Skin of body (tissue), 2 donors: ENCODE results near the gene NR3C2. TPM values are rescaled to one million over a fixed set of nuclear protein-coding genes. Genes with fewer than 3 reads are reported as not detected.
"Not testable (repeated sequence)": the region's sequence is repeated elsewhere in the genome, so short reads cannot be mapped to it uniquely, and the experiment has no call there.

Experiments
- DNase-seq: peaks from one replicate; lab custom pipeline; 2025; lab: John Stamatoyannopoulos, UW
- total RNA-seq: library from RNA; depleted of rRNA; stranded (reverse); fragments of >200 nt; gene quantifications from one replicate; pipeline ENCODE4 v1.2.3, GENCODE V29; 2014

NR3C2 gene
- total RNA-seq, 1 donor from 2014 or later: 5.2 TPM

DNA sequence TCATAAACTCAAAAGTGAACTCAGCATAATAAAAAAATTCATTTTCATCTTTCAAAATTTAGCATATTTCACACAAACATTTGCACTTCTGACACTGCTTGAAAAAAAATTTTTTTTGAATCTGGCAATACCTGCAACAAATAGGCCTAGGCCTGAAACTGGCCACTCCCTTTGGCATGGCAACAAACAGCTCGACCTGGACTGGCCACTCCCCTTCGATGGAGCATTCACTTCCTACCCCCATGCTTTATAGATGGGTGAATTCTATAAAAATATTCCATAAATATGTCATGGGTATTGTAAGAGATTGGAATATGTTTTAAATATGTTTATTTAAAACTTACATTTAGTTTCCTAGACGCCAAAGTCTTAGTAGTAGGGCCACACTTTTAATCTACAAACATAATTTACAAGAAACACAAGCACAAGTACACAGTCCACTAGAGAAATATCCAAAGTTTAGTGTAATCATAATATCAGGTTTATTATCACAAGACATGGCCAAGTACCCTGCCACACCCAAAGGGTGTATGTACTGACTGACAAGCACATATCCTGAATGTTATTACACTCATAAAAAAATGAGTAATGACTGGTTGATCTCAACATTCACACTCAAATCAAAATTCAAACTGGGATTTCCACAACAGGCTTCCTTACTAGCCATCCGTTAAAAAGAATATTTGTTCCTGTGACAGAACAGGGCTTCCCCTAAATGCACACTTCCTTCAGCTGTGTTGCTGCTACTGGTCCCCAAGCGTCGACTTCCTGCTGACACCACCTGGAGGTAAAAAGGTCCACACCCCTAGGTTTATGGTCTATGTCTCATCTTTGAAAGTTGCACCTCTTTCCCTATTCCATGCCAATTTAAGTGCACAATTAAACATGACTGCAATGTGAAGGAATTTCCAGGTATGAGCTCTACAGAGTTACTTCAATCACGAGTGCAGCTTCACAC lies 271.5 kb downstream of the NR3C2 start:
- DNase-seq: no peak

DNA sequence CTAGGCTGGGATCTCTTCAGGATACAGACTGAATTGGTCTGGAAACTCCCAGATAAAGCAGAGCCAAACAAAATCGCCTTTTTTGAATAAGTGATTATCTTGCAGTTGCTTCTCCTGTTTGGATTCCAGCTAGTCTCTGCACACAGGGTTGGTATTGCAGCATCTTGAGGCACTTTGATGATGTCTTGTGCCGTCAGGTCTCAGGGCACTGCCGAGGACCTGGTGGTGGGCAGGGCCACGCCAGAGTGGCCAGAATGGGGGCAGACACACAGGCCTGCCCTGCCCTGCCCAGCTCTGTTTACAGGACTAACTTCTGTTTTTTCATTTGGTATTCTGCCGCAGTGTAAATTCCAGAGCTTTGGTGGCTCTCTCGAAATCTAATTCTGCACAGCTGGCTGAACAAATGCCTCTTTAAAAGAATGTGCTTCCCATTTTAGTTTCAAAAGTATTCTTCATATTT lies 276.1 kb downstream of the NR3C2 start:
- DNase-seq: no peak

DNA sequence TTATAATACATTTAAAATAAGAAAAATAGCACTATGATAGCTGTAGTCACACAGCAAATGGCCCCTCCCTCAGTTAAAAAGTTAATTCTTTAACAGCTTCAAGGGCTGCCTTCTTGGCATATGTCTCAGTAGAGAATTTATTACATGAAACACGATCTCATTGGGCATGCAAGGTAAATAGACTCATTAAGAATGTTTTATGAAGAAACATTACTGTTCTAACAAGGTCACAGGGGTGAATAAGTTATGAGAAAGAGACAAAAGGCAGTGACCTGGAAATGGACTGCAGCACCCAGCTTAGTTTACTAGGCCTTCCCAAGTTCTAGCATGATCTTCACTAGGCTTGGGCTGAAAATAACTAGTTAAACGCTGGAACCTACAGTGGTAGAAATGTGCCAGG lies 277.7 kb downstream of the NR3C2 start:
- DNase-seq: no peak

DNA sequence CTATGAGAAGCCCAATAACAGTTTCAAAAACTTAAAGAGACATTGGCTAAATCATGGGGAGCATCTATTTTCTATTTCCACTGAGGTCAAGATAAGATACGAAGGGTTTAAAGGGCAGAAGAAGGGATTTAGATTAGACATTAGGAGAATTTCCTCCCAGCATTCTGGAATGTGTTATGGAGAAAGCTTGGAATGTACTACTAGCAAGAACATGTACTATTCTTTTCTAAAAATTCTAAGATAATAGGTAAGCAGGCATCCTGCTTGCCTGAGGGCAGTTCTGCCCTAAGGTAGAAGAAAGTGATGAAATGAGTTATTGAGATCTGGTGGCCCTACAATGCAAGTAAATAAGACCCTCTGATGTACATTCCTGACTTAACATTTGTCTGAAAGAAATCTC lies 279.2 kb downstream of the NR3C2 start:
- DNase-seq: no peak

DNA sequence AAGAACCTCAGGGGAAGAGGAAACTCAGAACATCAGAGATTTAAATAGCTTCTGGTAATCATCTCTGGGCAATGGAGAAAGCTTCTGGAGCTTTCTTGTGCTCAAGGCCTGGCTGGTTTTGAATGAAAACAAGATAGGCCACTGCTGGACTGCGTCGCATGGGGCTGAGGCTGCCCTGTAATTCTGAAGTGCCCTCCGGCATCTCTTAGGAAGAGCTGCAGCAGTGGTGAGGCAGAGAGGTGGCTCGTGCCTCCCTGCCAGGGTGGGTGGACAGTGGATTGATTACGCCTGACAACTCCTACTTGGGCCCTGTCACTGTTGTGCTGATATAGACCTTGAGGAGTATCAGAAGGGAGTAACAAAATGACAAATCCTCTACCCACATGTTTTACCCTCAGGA lies 279.7 kb downstream of the NR3C2 start:
- DNase-seq: no peak

DNA sequence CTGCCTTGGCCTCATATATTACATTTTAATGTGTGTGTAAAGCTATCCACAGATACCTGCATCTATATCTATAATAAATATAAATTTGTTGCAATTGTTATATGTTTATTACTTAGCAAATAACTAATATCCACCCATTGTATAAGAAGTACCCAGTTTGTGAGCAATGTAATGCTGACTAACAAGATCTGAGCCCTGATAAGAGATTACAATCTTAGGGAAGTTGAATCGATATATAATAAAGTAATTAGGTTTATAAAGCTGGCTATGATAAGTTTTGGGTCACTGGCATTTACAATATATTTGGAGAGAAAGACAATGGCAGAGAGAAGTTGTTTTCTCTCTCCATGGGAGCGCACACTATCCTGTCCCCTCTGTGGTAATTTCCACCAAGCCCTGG lies 280.6 kb downstream of the NR3C2 start:
- no peak for DNase-seq

DNA sequence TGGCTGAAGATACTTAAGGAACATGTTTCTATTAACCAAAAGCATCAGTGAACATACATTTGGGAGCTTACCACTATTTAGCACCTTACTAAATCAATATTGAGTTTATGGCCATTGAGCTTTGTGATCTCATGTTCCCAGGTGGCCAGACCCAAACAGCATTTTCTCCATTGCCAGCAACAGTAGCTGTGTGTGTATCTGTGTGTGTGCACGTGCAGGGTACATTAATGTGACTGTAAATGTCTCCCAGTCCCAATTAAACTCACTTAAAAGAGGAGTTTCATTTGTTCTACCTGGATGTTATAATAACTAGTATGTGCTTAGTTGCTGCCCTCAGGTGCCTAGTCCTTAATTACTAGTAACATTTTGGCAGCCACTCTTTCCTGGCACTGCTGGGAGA lies 282.4 kb downstream of the NR3C2 start:
- no peak for DNase-seq

DNA sequence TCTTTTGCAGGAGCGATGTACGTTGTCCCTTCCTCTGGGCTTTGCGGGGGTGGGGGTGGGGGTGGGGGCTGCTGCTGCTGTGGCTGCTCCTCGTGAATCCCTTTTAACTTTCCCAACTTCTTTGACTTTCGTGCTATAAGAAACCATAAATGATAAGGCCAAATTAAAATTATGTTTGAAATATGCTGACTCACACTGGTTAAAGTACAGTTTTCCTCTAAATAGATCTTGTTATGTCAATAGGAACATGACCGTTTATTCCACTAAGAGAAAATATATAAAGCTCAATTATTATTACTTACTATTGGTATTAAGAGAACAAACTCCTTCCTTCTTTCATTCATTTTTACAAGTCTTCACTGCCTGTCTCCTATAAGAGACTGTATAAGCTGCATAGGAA lies 287.4 kb downstream of the NR3C2 start:
- DNase-seq: no peak

DNA sequence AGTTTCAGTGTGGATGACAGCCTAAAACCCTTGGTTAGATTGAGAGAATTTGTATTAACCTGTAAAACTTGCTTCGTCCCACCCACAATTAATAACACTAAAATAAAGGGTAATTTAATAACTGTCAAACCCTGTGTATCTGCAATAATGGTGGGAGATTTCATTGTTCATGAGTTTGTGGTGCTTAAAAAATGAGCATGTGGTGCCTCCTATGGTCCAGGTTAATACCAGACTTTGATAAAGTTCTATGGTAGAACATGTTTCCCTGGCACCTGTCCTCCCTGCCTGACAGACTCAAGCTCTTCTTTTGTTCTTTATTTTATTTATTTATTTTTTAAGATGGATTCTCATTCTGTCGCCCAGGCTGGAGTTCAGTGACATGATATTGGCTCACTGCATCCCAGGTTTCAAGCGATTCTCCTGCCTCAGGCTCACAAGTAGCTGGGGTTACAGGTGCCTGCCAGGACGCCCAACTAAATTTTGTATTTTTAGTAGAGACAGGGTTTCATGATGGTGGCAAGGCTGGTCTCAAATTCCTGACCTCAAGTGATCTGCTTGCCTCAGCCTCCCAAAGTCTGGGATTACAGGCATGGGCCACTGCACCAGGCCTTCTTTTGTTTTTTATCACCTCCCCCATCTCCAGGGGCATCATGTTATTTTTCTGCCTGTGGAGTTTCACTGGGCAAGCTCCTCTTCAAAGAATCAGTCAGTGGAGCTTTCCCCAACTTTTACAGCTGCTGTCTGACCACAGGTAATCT lies 289.2 kb downstream of the NR3C2 start:
- no peak for DNase-seq

DNA sequence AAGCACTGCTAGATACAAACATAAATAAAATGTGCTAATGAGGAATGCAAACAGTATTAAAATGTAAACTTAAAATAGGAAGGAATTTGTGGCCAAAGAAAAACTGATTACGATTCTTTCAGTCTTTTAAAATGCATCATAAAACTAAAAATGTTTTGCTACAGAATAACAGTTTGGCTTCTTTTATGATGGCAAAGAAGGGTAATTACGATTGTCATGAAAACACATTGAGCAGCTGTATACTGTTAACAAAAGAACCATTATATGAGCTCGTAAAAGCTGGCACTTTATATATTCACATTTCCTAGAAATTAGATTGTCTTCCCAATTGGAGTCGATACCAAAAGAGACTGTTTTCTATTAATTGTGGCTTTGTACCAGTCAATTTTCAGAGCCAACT lies 290.4 kb downstream of the NR3C2 start:
- DNase-seq: no peak

DNA sequence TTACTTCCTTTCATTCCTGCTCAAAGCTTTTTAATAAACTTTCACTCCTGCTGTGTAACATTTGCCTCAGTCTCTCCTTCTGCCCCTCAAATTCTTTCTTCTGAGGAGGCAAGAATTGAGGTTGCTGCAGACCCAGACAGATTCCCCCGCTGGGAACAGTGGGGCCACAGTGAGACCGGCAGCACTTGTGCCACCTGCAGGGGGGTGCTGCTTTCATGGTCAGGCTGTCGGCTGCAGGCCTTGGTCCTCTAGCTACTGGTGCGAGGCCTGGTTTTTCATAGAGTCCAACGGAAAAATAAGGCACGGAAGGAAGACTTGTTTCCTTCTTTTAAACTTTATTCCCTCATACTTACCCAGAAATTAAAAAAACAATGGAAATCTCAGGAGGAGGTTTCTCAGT lies 296.7 kb downstream of the NR3C2 start:
- DNase-seq: no peak

DNA sequence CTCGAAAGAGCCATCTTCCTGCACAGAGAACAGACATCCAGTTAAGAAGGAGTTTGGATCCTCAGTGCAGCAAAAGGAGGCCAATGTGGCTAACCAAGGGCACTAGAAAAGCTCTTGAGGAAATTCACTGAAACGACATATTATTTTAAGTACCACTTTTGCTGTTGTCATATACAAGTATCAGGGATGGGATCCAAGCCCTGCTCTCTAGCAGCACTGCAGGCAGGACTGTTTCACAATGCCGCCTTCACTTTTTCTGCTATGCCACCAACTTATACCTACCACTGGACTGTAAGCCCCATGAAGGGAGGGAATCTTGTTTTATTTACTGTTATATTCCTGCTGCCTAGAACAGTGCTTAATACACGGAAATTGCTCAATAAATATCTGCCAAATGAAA lies 299.0 kb downstream of the NR3C2 start:
- DNase-seq: no peak

DNA sequence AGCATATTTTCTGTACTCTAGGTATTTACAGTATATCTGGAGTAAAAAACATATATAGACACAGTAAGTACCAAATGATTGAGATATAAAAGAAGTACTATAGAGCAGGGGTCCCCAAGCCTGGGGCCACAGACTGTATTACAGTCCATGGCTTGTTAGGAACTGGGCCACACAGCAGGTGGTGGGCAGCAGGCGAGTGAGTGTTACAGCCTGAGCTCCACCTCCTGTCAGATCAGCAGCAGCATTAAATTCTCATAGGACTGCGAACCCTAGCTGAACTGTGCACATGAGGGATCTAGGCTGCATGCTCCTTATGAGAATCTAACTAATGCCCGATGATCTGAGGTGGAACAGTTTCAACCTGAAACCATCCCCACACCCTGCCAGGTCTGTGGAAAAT lies 300.7 kb downstream of the NR3C2 start:
- no peak for DNase-seq

DNA sequence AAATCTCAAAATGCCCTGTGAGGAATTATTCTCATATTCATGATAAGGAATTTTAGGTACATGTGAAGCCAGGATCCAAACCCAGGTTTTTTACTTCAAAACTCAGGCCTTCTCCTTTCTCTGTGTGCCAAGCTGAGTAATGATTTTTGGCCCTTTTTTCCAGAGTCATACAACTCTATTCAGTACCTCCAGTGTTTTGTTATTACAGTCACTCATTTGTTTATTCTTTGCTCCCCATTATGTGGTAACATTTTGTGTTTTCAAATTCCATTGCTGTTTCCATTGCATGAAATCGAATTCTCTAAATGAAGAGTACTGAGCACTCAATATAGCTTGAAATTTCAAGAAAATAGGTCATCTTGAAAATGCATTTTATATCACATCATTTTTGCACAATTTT lies 315.4 kb downstream of the NR3C2 start:
- no peak for DNase-seq

DNA sequence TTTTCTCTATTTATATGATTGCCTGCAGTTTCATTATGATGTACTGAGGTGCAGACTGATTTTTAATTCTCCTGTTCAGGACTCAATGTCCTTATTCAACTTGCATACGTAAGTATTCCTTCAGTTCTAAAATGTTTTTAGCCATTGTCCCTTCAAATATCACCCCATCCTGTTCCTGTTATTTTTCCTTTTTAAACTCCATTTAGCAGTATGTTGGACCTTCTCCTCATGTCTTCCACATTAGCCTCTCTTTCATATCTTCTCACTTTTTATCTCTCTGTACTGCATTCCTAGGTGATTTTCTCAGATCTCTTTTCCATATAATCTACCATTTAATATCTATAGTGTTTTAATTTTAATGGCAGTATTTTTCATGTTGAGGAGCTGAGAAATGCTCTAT lies 317.7 kb downstream of the NR3C2 start:
- DNase-seq: no peak

DNA sequence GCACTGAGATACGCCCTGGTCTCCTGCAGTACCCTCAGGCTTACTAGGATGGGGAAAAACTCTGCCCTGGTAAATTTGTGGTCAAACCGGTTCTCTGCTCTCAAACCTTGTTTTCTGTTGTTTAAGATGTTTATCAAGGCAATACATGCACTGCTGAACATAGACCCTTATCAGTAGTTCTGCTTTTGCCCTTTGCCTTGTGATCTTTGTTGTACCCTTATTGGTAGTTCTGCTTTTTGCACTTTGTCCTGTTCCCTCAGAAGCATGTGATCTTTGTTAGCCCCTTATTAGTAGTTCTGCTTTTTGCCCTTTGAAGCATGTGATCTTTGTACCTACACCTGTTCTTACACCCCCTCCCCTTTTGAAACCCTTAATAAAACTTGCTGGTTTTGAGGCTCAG lies 319.1 kb downstream of the NR3C2 start:
- not testable (repeated sequence) for DNase-seq

DNA sequence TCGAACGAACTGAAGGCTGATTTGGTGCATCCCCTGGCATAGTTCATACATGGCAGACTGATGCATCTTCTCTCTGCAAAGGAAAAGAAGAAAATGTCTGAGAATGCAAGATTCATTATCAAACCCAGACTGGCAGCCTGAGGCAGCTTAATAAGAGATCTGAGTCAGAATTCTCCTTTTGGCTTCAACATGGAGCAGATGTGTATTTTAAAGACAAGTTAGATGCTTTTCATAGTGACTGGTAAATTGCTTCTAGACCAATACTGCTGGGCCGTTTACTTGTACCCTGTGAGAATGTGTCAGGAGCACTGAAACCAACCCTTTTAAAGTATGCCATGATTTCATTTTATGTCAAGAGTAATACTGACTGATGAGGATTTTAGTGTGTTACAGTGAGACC lies 322.0 kb downstream of the NR3C2 start:
- DNase-seq: no peak

DNA sequence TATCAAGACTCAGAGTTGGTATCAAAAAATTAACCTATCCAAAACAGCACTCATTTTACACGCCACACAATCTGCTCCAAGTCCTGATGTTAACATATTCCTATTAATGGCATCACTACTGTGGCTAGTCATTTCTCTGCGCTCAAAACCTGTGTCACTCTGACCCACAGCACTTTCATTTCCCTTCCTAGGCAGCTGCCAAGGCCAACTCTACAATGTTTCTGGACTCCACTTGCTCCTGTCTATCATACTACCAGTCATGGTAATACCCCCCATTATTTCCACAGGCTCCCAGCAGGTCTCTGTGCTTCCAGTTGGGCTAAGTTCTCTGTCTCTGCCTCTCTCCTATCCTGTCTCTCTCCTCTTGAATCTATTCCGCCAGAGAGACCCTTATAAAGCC lies 323.6 kb downstream of the NR3C2 start:
- no peak for DNase-seq

DNA sequence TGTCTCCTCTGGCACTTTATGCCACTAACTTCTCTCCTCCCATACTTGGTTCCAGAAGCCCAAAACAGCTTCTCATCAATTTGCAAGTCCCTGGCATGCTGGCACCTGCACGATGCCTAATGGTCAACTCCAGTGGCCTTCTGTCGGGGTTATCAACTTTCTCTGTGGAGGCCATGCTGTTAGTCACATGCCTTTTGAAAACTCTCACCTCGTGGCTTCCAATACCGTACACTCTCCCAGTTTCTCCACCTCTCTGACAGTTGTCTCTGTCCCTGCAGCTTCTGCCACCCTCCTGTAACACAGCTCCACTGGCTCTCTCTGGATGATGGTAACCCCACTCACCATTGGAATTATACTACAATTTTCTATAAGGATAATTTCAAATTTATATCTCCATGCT lies 324.0 kb downstream of the NR3C2 start:
- no peak for DNase-seq

DNA sequence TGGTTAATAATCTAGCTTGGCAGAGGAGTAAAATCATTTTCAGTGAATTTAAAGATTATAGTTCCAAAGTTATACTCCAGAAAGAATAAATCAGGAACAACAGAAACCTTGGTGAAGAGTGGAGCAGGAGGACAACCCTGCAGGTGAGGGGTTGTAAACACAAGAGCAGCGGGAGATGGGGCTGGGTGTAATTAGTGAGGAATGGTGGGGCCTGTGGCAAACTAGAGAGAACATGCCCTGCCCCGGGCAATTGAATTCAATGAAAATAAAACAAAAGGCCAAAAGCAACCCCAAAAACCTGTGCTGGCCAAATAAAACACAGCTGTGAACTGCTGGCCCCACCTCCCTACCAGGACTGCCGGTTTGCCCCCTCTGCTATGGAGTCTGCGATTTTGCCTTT lies 325.2 kb downstream of the NR3C2 start:
- no peak for DNase-seq

DNA sequence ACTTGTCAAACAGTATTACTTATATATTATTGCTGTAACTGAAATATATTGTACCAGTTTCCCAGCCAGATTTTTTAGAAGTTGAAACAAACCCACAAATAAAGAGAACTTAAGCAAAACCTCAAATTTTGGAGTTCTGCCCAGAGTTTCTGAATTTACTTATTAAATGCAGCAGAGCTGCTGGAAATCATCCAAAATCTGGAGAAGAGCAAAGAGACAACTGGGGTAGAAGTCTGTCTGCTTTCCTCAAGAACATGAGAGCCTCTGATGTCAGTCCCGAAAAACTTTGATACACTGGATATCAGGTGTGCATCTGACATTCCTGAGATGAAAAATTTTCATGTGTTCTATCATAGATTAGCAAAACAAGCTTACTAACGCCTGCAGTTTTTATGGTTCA lies 325.9 kb downstream of the NR3C2 start:
- DNase-seq: peak; percentile 96

DNA sequence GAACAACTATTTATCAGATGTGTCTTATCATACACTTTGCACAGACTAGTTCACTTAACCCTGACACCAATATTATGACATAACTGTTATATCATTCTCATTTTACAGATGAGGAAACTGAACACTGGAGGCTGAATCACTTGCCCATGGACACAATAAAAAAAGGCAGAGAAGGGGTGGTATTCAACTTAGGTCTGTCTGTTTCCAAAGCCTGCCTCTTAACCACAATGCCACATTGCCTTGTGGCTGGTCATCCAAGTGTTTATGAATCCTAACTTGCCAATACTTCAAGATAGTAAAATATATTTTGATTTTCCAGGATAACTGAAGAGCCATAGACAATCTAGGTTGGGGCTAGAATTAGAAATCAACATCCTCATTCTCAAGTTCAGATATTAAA lies 327.8 kb downstream of the NR3C2 start:
- no peak for DNase-seq
